ENCODE results near the gene ATP10A. TPM values are rescaled to one million over a fixed set of nuclear protein-coding genes. Genes with fewer than 3 reads are reported as not detected.

Gene ATP10A
- polyA plus RNA-seq, 1 donor from 2014 or later = not detected

DNA sequence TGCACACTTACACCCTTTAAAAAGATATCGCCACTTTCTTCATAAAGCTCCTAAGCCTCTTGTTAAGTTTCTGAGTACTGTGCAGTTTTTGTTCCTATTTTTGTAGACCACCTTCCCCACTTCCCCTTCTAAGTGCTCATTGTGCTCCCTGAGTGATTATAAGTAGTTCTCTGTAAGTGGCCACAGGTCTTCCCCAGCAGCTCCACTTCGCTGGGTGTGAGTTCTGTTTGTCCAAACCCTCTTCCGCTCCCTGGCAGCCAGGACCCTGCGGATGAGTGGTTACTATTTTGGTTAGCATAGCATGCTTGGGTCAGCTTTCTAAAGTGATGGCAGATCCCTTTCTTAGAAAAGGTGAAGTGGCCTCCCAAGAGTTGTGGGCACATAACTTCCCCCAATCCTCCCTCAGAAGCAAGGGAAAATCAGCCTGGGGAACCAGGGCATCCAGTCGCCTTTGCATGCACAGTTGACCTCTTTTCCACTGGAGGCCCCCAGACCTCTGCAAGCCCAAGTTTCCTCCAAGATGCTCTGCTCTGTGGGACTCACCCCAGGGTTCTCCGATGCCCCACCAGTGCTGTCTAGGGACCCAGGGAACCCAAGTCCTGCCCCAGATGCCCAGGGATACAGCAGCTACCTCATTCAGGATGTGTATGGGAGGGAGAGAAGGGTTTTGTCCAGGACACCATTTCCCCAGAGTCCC is 69.6 kb downstream of the ATP10A start:
- H3F3A ChIP-seq (ENCODE audit: insufficient read depth, low read length, poor library complexity, severe bottlenecking) = no peaks in the 10 kb centered on the region
- no peak overlapping the region for H3K9ac ChIP-seq (ENCODE audit: low read length)
- H2AFZ ChIP-seq (ENCODE audit: low read depth, low read length) = no peak overlapping the region
- H3K36me3 ChIP-seq (ENCODE audit: insufficient read depth, low read length) = no peaks in the 10 kb centered on the region
- no peaks in the 10 kb centered on the region for H4K20me1 ChIP-seq (ENCODE audit: insufficient read depth)
- no peaks in the 10 kb centered on the region for H3K9me3 ChIP-seq (ENCODE audit: low read length)
- TF ChIP-seq, protein P1, sequence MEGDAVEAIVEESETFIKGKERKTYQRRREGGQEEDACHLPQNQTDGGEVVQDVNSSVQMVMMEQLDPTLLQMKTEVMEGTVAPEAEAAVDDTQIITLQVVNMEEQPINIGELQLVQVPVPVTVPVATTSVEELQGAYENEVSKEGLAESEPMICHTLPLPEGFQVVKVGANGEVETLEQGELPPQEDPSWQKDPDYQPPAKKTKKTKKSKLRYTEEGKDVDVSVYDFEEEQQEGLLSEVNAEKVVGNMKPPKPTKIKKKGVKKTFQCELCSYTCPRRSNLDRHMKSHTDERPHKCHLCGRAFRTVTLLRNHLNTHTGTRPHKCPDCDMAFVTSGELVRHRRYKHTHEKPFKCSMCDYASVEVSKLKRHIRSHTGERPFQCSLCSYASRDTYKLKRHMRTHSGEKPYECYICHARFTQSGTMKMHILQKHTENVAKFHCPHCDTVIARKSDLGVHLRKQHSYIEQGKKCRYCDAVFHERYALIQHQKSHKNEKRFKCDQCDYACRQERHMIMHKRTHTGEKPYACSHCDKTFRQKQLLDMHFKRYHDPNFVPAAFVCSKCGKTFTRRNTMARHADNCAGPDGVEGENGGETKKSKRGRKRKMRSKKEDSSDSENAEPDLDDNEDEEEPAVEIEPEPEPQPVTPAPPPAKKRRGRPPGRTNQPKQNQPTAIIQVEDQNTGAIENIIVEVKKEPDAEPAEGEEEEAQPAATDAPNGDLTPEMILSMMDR (IDR thresholded peaks at IDR 0.05; ENCODE audit: poor library complexity, severe bottlenecking) = no peak
- TF ChIP-seq REST (IDR thresholded peaks at IDR 0.05; ENCODE audit: borderline replicate concordance) (no peak), EZH2 (IDR thresholded peaks at IDR 0.05; ENCODE audit: borderline replicate concordance, insufficient read depth, low read length, poor library complexity, severe bottlenecking) (no peak), POLR2AphosphoS5 (IDR thresholded peaks at IDR 0.05) (no peak), RAD21 (conservative IDR thresholded peaks at IDR 0.05) (no peak), SMC3 (conservative IDR thresholded peaks at IDR 0.05; ENCODE audit: poor library complexity) (no peak), TAF1 (IDR thresholded peaks at IDR 0.05; ENCODE audit: low read depth) (no peak), EP300 (conservative IDR thresholded peaks at IDR 0.05; ENCODE audit: poor library complexity, severe bottlenecking) (no peak), MXI1 (conservative IDR thresholded peaks at IDR 0.05; ENCODE audit: poor library complexity, severe bottlenecking) (no peak)
- no peaks in the 10 kb centered on the region for H3K79me2 ChIP-seq (replicated peaks; ENCODE audit: insufficient read depth, low read length)
- H3K27ac ChIP-seq (ENCODE audit: low read length) = no peak overlapping the region
- H3K27me3 ChIP-seq (ENCODE audit: insufficient read depth, low read depth, low read length) = no peaks in the 10 kb centered on the region
- no peak overlapping the region for H3K4me3 ChIP-seq (ENCODE audit: low read length)
- no peaks in the 10 kb centered on the region for H3K9me2 ChIP-seq (ENCODE audit: insufficient read depth, low read length)
- H3K4me2 ChIP-seq (ENCODE audit: low read length) = no peak overlapping the region

DNA sequence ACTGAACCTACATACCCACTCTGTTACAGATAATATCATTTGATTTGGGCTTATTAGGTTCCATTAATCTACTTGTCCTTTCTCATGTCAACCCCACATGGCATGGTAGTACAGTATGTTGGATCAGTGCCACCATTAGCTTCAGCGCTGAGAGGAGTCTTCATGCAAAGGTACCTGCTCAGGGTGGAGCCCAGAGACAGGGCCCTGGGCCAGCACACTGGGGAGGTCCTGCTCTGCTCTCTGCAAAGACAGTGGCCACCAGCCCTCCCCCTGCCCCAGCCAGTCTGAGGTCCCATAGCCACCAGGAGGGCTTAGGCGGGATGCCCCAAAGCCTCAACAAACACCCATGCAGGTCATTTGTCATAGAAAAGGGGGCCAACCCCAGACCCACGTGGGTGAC is 71.0 kb downstream of the ATP10A start:
- Histone ChIP-seq H2AFZ (ENCODE audit: low read depth, low read length) (no peak overlapping the region), H3F3A (ENCODE audit: insufficient read depth, low read length, poor library complexity, severe bottlenecking) (no peaks in the 10 kb centered on the region), H3K79me2 (replicated peaks; ENCODE audit: insufficient read depth, low read length) (no peaks in the 10 kb centered on the region), H3K27ac (ENCODE audit: low read length) (no peak overlapping the region), H3K9me3 (ENCODE audit: low read length) (no peaks in the 10 kb centered on the region), H3K27me3 (ENCODE audit: insufficient read depth, low read depth, low read length) (no peaks in the 10 kb centered on the region), H3K9ac (ENCODE audit: low read length) (no peak overlapping the region), H3K9me2 (ENCODE audit: insufficient read depth, low read length) (no peaks in the 10 kb centered on the region), H3K4me3 (ENCODE audit: low read length) (no peak overlapping the region), H4K20me1 (ENCODE audit: insufficient read depth) (no peaks in the 10 kb centered on the region), H3K36me3 (ENCODE audit: insufficient read depth, low read length) (no peaks in the 10 kb centered on the region), H3K4me2 (ENCODE audit: low read length) (no peak overlapping the region)
- TF ChIP-seq EZH2 (IDR thresholded peaks at IDR 0.05; ENCODE audit: borderline replicate concordance, insufficient read depth, low read length, poor library complexity, severe bottlenecking) = no peak
- TF ChIP-seq POLR2AphosphoS5 (IDR thresholded peaks at IDR 0.05) = no peak
- TF ChIP-seq REST (IDR thresholded peaks at IDR 0.05; ENCODE audit: borderline replicate concordance) = no peak
- TF ChIP-seq SMC3 (conservative IDR thresholded peaks at IDR 0.05; ENCODE audit: poor library complexity) = no peak

Data from neural cell (in vitro differentiated cells).